Astrocyte (in vitro differentiated cells and primary cell): ENCODE measurements around the gene PHKG1.

ENCODE experiments used
- EZH2 ChIP-seq: IDR thresholded peaks from 2 replicates; pipeline ENCODE4 v1.6.1; 2012; ENCODE audit warnings: mild to moderate bottlenecking, low read length, inconsistent platforms; ENCODE audit not compliant: insufficient read depth
- TF ChIP-seq, protein P1 (sequence below): IDR thresholded peaks from 2 replicates; pipeline ENCODE4 v1.5.1; 2011; ENCODE audit warnings: low read depth, mild to moderate bottlenecking, inconsistent platforms, low read length, moderate library complexity; ENCODE audit not compliant: insufficient read depth

DNA sequence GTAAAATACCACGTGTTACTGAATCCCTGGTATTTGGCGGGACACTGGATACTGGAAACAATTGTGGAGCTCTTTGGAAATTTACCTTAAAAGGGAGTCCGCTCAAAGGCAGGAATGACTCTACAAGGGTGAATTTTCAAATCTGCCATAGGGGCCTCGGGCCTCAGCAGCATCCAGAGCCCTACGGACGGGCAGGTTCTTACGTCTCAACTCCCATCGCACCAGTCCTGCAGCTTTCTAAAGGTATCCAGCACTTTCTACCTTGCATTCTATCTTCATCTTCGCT lies 41.8 kb downstream of the PHKG1 start:
- TF ChIP-seq, protein P1, sequence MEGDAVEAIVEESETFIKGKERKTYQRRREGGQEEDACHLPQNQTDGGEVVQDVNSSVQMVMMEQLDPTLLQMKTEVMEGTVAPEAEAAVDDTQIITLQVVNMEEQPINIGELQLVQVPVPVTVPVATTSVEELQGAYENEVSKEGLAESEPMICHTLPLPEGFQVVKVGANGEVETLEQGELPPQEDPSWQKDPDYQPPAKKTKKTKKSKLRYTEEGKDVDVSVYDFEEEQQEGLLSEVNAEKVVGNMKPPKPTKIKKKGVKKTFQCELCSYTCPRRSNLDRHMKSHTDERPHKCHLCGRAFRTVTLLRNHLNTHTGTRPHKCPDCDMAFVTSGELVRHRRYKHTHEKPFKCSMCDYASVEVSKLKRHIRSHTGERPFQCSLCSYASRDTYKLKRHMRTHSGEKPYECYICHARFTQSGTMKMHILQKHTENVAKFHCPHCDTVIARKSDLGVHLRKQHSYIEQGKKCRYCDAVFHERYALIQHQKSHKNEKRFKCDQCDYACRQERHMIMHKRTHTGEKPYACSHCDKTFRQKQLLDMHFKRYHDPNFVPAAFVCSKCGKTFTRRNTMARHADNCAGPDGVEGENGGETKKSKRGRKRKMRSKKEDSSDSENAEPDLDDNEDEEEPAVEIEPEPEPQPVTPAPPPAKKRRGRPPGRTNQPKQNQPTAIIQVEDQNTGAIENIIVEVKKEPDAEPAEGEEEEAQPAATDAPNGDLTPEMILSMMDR: no peak
- TF ChIP-seq EZH2: no peak
